ENCODE measurements around the gene BCL11A.

Gene BCL11A

GRCh38 chr2:60553495-60554073 is at the start of gene BCL11A:
TSS of gene BCL11A (minus strand) at chr2:60553654. CDS start at chr2:60553270, 384 bp downstream.
- peak; percentile 67 for DNase-seq

GRCh38 chr2:60602828-60603532 is 49.5 kb upstream of the BCL11A start:
- DNase-seq, result no peak

GRCh38 chr2:60602388-60602787 is 48.9 kb upstream of the BCL11A start:
- no peak for DNase-seq

- DNase-seq, result no peak
These were observed 44.8 kb upstream of the BCL11A start for GRCh38 chr2:60598271-60598670.

- no peak for DNase-seq
These were observed 43.9 kb upstream of the BCL11A start for GRCh38 chr2:60597346-60597745.

GRCh38 chr2:60596411-60596810 is 43.0 kb upstream of the BCL11A start:
- DNase-seq, result no peak

- DNase-seq, result no peak
These were observed 42.5 kb upstream of the BCL11A start for GRCh38 chr2:60595953-60596352.

- DNase-seq, result no peak
These were observed 35.6 kb upstream of the BCL11A start for GRCh38 chr2:60589104-60589503.

GRCh38 chr2:60586081-60586480 is 32.6 kb upstream of the BCL11A start:
- DNase-seq, result no peak

GRCh38 chr2:60585276-60585675 is 31.8 kb upstream of the BCL11A start:
- no peak for DNase-seq

- no peak for DNase-seq
These were observed 30.1 kb upstream of the BCL11A start for GRCh38 chr2:60583604-60584003.

GRCh38 chr2:60581433-60582282 is 28.2 kb upstream of the BCL11A start:
- peak; percentile 26 for DNase-seq

GRCh38 chr2:60577682-60578283 is 24.3 kb upstream of the BCL11A start:
- DNase-seq, result no peak

GRCh38 chr2:60573251-60573650 is 19.8 kb upstream of the BCL11A start:
- DNase-seq, result no peak

- DNase-seq, result no peak
These were observed 16.8 kb upstream of the BCL11A start for GRCh38 chr2:60570251-60570650.

GRCh38 chr2:60569680-60570111 is 16.2 kb upstream of the BCL11A start:
- DNase-seq, result no peak

GRCh38 chr2:60567919-60568768 is 14.7 kb upstream of the BCL11A start:
- DNase-seq, result no peak

- no peak for DNase-seq
These were observed 13.6 kb upstream of the BCL11A start for GRCh38 chr2:60567096-60567495.

GRCh38 chr2:60565472-60565871 is 12.0 kb upstream of the BCL11A start:
- no peak for DNase-seq

GRCh38 chr2:60560734-60561644 is 7.5 kb upstream of the BCL11A start:
- DNase-seq, result no peak

GRCh38 chr2:60559880-60560279 is 6.4 kb upstream of the BCL11A start:
- DNase-seq, result no peak
